Left renal pelvis (tissue), 4 donors: Measurements from ENCODE around the gene TNFRSF17. TPM values are rescaled to one million over a fixed set of nuclear protein-coding genes. Genes with fewer than 3 reads are reported as not detected.
A peak's percentile ranks its signal among the peaks of the same experiment; 100 is the strongest.
"Not testable (repeated sequence)": the region's sequence is repeated elsewhere in the genome, so short reads cannot be mapped to it uniquely, and the experiment has no call there.

ENCODE experiments used
- DNase-seq, 4 donors: peaks; one replicate each; pipeline ENCODE4 v3.0.0-alpha.2; 2013; ENCODE audit warnings: low read depth in 4 of 4, low spot score in 3 of 4
- polyA plus RNA-seq, 4 donors: library from polyadenylated mRNA; unstranded; fragments of 120-200 nt; gene quantifications; one replicate each; pipeline ENCODE4 v1.2.1, GENCODE V29; 2013; ENCODE audit not compliant: insufficient read length in 4 of 4

The TNFRSF17 gene
- polyA plus RNA-seq, 4 donors, result 0.43 TPM; not detected in 3

DNA sequence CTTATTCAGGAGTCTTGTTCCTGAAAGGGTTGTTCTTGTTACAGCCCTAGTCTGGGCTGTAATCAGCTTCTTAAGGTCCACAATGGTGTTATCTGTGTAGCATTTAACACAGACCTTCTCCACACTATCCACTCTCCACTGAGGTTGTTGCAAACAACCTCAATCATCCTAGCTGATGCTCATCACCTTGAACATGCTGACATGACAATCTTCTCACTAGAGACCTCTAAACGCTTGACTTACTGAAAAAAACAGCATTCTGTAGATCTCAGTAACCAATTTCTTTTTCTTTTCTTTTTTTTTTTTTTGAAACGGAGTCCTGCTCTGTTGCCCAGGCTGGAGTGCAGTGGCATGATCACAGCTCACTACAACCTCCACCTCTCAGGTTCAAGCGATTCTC lies 3.6 kb downstream of the TNFRSF17 start:
- DNase-seq, result no peak

DNA sequence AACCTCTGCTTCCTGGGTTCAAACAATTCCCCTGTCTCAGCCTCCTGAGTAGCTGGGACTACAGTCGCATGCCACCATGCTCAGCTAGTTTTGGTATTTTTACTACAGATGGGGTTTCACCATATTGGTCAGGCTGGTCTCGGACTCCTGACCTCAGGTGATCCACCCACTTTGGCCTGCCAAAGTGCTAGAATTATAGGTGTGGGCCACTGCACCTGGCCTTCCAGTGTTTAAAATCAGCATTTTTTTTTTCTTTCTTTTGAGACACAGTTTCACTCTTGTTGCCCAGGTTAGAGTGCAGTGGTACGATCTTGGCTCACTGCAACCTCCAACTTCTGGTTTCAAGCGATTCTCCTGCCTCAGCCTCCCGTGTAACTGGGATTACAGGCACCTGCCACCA lies 5.3 kb downstream of the TNFRSF17 start:
- DNase-seq, result not testable (repeated sequence)

- no peak for DNase-seq
Observed at GRCh38 chr16:11972128-11972527, 7.1 kb downstream of the TNFRSF17 start.

DNA sequence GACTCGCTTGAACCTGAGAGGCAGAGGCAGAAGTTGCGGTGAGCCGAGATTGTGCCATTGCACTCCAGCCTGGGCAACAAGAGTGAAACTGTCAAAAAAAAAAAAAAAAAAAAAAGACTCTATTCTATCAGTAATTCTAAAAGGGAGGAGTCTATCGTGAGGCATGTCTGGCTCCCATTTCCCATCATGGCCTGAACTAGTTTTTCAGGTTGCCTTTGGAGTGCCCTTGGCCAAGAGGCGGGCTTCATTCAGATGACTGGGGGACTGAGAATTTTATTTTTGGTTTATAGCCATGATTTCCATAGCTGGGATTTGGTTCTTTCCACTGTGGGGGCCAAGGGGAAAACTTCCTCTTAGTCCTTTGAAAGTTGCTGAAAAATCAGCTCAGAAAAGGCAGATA lies 8.1 kb downstream of the TNFRSF17 start:
- no peak for DNase-seq

- no peak for DNase-seq
Observed at GRCh38 chr16:11976850-11977375, 11.9 kb downstream of the TNFRSF17 start.

- no peak for DNase-seq
Observed at GRCh38 chr16:11977376-11978041, 12.5 kb downstream of the TNFRSF17 start.

GRCh38 chr16:11978080-11978479 lies 13.1 kb downstream of the TNFRSF17 start:
- DNase-seq, result no peak

DNA sequence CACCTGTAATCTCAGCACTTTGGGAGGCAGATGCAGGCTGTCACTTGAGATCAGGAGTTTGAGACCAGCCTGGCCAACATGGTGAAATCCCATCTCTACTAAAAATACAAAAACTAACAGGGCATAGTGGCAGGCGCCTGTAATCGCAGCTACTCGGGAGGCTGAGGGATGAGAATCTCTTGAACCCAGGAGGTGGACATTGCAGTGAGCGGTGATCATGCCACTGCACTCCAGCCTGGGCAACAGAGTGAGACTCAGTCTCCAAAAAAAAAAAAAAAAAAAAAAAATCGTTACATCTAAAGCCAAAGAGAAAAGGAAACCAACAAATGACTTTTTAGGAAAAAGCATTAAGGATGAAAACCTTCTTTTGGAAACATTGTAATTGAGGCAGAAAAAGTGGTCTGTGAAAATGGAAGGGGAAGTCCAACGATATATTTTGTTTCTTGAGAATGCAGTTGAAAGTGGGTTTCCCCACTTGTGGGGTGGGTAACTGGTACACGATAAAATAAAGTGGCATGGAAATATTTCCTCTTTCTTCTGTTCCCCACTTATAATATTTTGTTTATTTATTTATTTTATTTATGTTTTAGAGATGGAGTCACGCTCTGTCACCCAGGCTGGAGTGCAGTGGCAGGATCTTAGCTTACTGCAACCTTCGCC lies 14.1 kb downstream of the TNFRSF17 start:
- DNase-seq, result no peak

DNA sequence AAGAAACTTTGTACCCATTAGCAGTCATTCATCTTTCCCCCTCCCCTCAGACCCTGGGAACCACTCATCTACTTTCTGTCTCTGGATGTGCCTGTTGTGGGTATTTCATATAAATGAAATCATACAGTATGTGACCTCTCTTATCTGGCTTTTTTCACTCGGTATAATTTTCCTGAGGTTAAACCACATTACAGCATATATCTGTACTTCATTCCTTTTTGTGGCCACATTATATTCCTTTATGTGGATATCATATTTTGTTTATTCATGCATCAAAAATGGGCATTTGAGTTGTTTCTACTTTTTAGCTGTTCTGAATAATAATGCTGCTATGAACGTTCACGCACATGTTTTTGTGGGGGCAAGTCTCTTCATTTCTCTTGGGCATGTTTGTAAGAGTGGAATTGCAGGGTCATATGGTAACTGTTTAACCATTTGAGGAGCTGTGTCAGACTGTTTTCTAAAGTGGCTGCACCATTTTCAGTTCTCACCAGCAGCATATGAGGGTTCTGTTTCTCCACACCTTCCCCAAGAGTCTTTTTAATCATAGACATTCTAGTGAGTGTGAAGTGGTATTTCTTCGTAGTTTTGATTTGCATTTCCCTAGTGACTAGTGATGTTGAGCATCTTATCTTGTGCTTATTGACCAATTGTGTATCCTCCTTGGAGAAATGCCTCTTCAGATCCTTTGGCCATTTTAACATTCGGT lies 15.3 kb downstream of the TNFRSF17 start:
- no peak for DNase-seq

DNA sequence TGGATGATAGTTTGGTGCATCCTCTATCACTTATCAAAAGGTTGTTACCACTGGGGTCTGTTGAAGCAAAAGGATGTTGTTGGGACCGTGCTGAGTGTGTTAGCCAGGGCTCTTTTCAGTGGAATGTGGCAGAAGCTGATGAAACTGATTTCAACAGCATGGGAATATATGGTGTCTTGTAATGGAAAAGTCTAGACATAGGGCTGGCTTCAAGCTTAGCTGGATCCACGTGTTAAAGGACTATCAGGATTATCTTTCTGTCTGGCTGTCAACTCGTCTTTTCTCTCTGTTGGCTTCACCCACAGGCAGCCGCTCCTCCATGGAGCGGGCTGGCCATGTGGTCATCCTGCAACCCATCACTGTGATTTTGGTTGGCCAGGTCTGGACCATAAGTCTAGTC lies 20.2 kb downstream of the TNFRSF17 start:
- DNase-seq, result no peak

- DNase-seq, result no peak
Observed at GRCh38 chr16:11986521-11987057, 21.6 kb downstream of the TNFRSF17 start.

GRCh38 chr16:11988258-11988978 lies 23.4 kb downstream of the TNFRSF17 start:
- DNase-seq, result no peak

DNA sequence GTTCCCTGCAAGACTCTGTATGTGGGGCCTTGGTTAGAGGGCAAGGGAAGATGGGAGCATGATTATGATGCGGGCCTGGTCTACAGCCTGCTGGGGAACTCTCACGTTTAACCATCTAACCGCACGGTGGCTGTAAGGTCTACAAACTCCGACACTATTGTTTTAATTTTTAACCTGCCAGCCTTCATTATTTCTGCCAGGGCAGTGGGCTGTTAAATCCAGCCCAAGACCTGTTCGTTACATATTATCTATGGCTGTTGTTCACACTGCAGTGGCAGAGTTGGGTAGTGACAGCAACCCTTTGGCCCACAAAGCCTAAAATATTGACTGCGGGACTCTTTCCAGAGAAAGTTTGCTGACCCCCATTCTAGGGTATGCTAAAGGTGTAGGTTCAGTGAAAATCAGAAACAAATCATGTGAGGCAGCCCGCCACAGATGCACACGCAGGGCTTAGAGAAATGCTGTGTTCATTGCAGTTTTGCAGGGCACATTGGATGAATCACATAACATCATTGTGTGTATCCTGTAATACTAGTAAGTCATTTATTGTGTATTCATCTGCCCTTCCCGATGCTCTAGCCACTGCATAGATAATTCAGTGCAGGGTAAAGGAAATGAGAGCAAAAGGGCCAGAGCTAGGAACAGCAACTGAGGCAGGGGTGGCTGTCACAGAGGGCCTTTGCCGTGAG lies 25.8 kb downstream of the TNFRSF17 start:
- peak in 2 of 4 donors; percentile 39 to 47 for DNase-seq

- no peak for DNase-seq
Observed at GRCh38 chr16:11992008-11992584, 27.1 kb downstream of the TNFRSF17 start.

GRCh38 chr16:11992586-11993524 lies 27.8 kb downstream of the TNFRSF17 start:
- DNase-seq, result peak in 1 of 4 donors; percentile 37

DNA sequence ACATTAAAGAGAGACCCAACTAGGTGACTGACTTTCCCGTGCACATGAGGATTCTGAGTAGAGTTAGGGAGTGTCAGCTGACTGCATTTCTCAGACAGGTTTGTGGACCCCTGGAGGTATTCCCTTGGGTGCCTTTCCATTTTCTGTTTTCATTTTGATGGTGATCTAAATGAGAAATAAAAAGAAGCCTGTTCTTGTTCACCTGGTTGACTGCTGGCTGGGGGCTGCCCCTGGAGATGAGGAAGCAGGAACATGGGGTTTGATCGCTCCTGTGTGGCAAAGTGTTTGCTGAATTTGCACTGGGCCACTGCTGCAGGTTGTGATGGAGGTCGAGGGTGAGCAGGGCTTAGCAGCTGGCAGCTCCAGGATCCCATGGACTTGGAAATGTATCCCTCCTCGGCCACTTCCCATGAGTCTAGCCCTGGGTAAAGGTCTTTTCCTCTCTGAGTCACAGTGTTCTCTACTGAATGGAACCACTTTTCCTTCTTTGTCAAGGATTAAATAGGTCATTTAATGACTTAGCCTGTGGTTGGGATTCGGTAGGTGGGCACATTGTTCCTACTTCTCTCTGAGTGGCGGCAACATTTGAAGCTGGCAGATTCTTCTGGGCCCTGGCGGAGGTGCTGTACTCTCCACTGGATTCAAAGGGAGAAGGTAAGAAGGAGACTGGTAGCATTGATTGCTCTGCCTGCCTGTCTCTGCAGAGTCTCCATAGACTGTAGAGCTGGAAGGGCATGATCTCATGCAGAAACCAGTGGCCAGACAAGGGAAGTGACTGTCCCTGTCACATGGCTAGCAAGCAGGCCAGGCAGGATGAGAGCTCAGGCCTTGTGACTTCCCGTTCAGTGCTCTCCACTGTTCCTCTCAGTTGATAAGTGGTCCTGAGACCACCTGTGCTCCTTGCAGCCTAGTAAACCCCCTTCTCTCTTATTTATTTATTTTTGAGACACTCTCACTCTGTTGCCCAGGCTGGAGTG lies 29.4 kb downstream of the TNFRSF17 start:
- no peak for DNase-seq
